ENCODE measurements around the gene OTOF. TPM values are rescaled to one million over a fixed set of nuclear protein-coding genes. Genes with fewer than 3 reads are reported as not detected.

Gene OTOF
- total and polyA plus RNA-seq, 3 experiments from 2014 or later = 1.7 to 2.6 (median 1.7) TPM

DNA sequence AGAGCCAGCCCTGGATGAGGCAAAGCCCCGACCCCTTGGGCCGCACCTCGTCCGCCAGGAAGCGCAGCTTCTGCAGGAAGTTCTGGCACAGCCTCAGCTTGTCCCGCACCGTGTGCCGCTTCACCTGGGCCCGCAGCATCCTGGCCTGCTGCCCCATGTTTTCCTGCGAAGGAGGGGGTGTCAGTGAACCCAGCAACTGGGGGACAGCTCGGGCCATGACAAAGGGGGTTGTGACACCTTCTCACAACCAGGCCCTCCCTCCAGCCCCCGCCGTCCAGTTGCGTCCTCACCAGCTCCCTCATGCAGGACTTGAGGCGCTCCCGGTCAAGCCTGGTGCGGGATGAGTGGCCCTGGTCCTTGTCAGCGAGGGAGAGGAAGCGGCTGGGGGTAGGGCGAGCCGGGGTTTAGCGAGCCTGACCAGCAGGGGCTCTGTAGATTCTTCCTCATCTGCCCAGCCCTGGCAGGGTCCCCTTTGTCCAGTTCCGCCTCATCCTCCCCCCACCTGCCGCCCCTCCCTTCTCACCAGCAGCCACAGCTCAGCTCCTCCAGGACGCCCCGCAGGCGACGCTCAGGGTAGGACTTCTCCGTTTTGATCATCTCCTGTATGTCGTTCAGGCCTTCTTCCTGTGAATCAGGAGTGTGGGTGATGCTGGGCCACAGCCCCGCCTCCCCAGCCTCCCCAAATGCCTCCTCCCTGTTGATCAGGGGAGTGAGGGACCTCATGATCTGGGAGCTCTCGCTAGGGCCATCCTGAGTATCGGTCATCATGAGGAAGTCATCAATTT, 606 bp downstream of the OTOF start:
- no peaks in the 10 kb centered on the region for H3K27me3 Mint-ChIP-seq
- no peaks in the 10 kb centered on the region for H3K9me3 Mint-ChIP-seq
- H3K4me1 ChIP-seq (ENCODE audit: insufficient read depth, low read length) = no peaks in the 10 kb centered on the region
- ChIA-PET POLR2A (no interaction called here), CTCF (no interaction called here)
- no peaks in the 10 kb centered on the region for H3K36me3 ChIP-seq (ENCODE audit: insufficient read depth, low read length)
- peak overlapping the region in 4 of 8 donors; percentile 59 to 89 (median 66) for H3K27ac Mint-ChIP-seq
- H3K36me3 Mint-ChIP-seq = no peaks in the 10 kb centered on the region
- H3K9me3 ChIP-seq (ENCODE audit: low read length) = no peaks in the 10 kb centered on the region
- H3K4me3 Mint-ChIP-seq = peak overlapping the region in 5 of 7 donors; percentile 53 to 76 (median 68)
- H3K27me3 ChIP-seq (ENCODE audit: insufficient read depth, low read length, poor library complexity, severe bottlenecking) = no peaks in the 10 kb centered on the region
- H3K27ac ChIP-seq (ENCODE audit: low read depth, low read length) = no peak overlapping the region
- no peak for DNase-seq
- H3K4me1 Mint-ChIP-seq = peaks cover 3 to 6% (median 4%) of the 10 kb centered on the region in 3 donors
- no peak overlapping the region for H3K4me3 ChIP-seq (ENCODE audit: low read length)

DNA sequence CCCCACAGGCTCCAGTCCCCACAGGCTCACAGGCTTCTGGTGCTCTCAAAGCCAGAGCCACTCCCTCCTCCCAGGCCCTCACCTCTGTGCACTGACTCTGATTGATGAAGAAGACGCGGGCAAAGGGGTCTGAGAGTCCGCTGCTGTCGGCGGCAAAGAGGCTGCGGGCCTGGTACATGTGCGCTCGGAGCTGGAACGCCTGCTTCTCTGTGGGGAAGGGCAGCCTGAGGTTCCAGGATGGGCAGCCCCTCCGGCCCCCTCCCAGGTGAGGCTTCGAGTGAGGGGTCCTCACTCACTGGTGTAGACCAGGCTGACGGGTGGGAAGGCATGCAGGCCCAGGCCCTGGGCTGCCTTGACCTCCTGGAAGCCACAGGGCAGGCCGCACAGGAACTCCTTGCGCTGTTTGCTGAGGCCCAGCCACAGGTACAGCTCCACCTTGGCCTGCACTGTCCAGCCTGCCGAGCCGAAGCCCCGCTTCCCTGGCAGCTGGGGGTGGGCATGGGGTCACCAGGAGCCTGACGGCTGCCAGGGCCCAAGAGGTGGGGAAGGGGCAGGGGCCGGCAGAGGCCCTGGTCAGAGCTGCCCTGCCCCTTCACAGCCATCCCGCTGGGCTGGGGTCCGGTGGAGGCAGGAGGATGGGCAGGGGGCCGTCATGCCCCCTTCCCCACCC, 2.0 kb downstream of the OTOF start:
- CTCF ChIA-PET = no interaction called here
- DNase-seq = no peak
- H3K4me1 ChIP-seq (ENCODE audit: insufficient read depth, low read length) = no peaks in the 10 kb centered on the region
- POLR2A ChIA-PET = no interaction called here
- H3K36me3 Mint-ChIP-seq = no peaks in the 10 kb centered on the region
- H3K27me3 ChIP-seq (ENCODE audit: insufficient read depth, low read length, poor library complexity, severe bottlenecking) = no peaks in the 10 kb centered on the region
- peaks cover 0 to 2% (median 0%) of the 10 kb centered on the region in 5 donors for H3K9me3 Mint-ChIP-seq
- H3K27ac ChIP-seq (ENCODE audit: low read depth, low read length) = no peak overlapping the region
- H3K27me3 Mint-ChIP-seq = no peaks in the 10 kb centered on the region
- H3K9me3 ChIP-seq (ENCODE audit: low read length) = no peaks in the 10 kb centered on the region
- H3K27ac Mint-ChIP-seq = no peak overlapping the region
- peaks cover 3 to 6% (median 4%) of the 10 kb centered on the region in 3 donors for H3K4me1 Mint-ChIP-seq
- H3K4me3 ChIP-seq (ENCODE audit: low read length) = no peak overlapping the region
- H3K36me3 ChIP-seq (ENCODE audit: insufficient read depth, low read length) = no peaks in the 10 kb centered on the region
- H3K4me3 Mint-ChIP-seq = no peak overlapping the region

DNA sequence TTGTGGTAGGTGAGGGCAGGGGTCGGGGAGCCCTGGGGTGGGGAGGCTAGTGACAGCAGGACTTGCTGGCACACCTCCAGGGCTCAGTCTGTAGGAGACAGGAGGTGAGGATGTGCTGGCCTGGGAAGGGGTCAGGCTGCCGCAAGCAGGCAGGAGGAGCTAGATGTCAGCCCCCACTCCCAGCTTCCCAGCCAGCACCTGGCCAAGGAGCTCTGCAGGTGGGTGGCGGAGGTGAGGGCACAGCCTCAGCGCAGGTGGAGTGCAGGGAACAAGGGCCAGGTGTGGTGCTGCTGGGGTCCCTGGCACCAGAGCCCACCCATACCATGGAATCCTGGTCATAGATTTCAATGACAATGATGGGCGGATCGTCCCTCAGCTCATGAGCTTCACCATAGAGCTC, 2.9 kb downstream of the OTOF start:
- ChIA-PET POLR2A (no interaction called here), CTCF (no interaction called here)
- Mint-ChIP-seq H3K36me3 (peaks cover 0 to 3% (median 0%) of the 10 kb centered on the region in 3 donors), H3K27ac (no peak overlapping the region), H3K4me1 (peaks cover 3 to 6% (median 4%) of the 10 kb centered on the region in 3 donors), H3K9me3 (peaks cover 0 to 4% (median 1%) of the 10 kb centered on the region in 5 donors), H3K27me3 (no peaks in the 10 kb centered on the region), H3K4me3 (no peak overlapping the region)
- H3K36me3 ChIP-seq (ENCODE audit: insufficient read depth, low read length) = no peaks in the 10 kb centered on the region
- no peak for DNase-seq
- no peak overlapping the region for H3K4me3 ChIP-seq (ENCODE audit: low read length)
- no peaks in the 10 kb centered on the region for H3K27me3 ChIP-seq (ENCODE audit: insufficient read depth, low read length, poor library complexity, severe bottlenecking)
- no peak overlapping the region for H3K27ac ChIP-seq (ENCODE audit: low read depth, low read length)
- no peaks in the 10 kb centered on the region for H3K4me1 ChIP-seq (ENCODE audit: insufficient read depth, low read length)
- no peaks in the 10 kb centered on the region for H3K9me3 ChIP-seq (ENCODE audit: low read length)

DNA sequence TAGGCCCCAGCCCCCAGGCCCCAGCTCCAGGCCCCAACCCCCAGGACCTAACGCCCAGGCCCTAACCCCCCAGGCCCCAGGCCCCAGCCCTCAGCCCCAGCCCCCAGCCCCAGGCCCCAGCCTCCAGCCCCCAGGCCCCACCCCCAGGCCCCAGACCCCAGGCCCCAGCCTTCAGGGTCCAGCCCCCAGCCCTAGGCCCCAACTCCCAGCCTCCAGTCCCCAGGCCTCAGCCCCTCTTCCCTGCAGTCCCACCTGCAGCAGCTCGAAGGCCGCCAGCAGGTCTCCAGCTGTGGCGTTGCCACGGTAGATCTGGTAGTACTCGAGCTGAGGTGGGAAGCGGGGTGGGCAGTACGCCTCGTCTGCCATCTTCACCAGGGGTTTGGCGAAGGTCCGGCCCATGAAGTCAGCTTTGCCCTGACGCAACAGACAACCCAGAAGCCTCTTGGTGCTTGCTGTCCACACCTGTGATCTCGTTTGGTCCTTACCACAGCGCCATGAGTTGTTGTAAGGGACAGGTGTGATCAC, 3.6 kb downstream of the OTOF start:
- Histone ChIP-seq H3K4me1 (ENCODE audit: insufficient read depth, low read length) (no peaks in the 10 kb centered on the region), H3K36me3 (ENCODE audit: insufficient read depth, low read length) (no peaks in the 10 kb centered on the region), H3K9me3 (ENCODE audit: low read length) (peaks cover 3% of the 10 kb centered on the region), H3K27me3 (ENCODE audit: insufficient read depth, low read length, poor library complexity, severe bottlenecking) (no peaks in the 10 kb centered on the region), H3K4me3 (ENCODE audit: low read length) (no peak overlapping the region), H3K27ac (ENCODE audit: low read depth, low read length) (no peak overlapping the region)
- Mint-ChIP-seq H3K27me3 (no peaks in the 10 kb centered on the region), H3K4me1 (peaks cover 3 to 6% (median 4%) of the 10 kb centered on the region in 3 donors), H3K36me3 (peaks cover 0 to 7% (median 0%) of the 10 kb centered on the region in 3 donors), H3K4me3 (no peak overlapping the region), H3K9me3 (peaks cover 0 to 8% (median 7%) of the 10 kb centered on the region in 5 donors), H3K27ac (no peak overlapping the region)
- no peak for DNase-seq
- ChIA-PET CTCF (no interaction called here), POLR2A (no interaction called here)

DNA sequence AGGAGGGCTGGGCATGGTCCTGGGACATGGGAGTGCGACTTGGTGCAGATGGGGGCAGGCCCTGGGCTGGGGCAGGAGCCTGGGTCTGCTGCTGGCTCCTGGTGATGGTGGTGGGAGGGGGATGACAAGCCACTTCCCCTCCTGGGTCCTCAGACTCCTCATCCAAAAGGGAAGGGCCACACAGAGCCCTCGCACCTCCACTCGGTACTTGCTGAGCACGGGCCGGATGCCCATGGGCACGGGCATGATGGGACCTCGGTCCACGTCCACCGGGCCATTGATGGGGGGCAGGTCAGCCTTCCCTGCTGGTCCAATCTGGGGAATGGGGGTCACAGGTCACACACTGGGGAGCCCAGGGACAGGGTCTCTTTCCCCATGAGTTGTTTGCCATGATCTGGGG, 4.1 kb downstream of the OTOF start:
- Mint-ChIP-seq H3K4me1 (peaks cover 3 to 6% (median 4%) of the 10 kb centered on the region in 3 donors), H3K27me3 (no peaks in the 10 kb centered on the region), H3K9me3 (peaks cover 0 to 11% (median 10%) of the 10 kb centered on the region in 5 donors), H3K36me3 (peaks cover 0 to 9% (median 0%) of the 10 kb centered on the region in 3 donors), H3K27ac (no peak overlapping the region), H3K4me3 (no peak overlapping the region)
- no peaks in the 10 kb centered on the region for H3K4me1 ChIP-seq (ENCODE audit: insufficient read depth, low read length)
- H3K4me3 ChIP-seq (ENCODE audit: low read length) = no peak overlapping the region
- H3K27ac ChIP-seq (ENCODE audit: low read depth, low read length) = no peak overlapping the region
- CTCF ChIA-PET = no interaction called here
- POLR2A ChIA-PET = no interaction called here
- no peaks in the 10 kb centered on the region for H3K36me3 ChIP-seq (ENCODE audit: insufficient read depth, low read length)
- no peaks in the 10 kb centered on the region for H3K27me3 ChIP-seq (ENCODE audit: insufficient read depth, low read length, poor library complexity, severe bottlenecking)
- no peak for DNase-seq
- peaks cover 6% of the 10 kb centered on the region for H3K9me3 ChIP-seq (ENCODE audit: low read length)

DNA sequence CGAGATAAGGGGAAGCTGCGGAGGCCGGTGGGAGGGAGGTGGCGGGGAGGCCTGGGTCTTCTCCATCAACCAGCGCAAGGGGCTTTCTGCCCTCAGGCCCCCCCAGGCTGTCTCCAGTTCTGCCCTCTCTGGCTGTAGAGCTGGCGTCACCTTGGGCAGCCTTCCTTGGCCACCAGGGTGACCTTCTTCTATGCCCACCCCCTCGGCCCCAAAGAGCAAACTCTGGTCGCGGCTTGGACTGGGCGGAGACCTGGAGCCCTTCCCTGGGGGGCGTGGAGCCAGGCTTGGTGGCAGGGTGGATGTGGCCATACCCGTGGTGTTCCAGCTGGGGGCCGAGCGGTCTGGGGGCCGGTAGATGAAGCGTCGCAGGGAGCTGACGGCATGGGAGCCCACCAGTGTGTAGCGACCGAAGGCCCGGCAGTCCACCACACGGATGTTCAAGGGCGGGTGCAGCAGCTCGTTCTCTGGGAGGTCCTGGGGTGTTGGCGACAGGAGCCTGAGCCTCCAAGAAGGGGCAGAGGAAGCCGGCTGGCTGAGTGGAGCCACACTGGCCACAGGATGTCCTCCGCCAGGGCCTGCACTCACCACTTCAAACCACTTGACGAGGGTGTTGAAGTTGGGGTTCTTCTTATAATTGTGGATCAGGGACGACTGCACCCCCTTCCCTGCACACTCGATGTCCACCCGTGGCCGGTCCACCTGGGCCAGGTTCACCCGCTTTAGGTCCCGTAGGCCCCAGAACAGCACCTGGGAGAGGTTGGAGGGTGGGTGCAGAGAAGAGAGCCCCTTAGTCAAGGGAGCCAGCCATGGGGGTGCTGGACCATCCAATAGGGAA, 4.9 kb downstream of the OTOF start:
- Mint-ChIP-seq H3K4me3 (no peak overlapping the region), H3K4me1 (peaks cover 3 to 6% (median 4%) of the 10 kb centered on the region in 3 donors), H3K27me3 (no peaks in the 10 kb centered on the region), H3K36me3 (peaks cover 0 to 12% (median 0%) of the 10 kb centered on the region in 3 donors), H3K9me3 (peaks cover 0 to 13% (median 10%) of the 10 kb centered on the region in 5 donors), H3K27ac (no peak overlapping the region)
- Histone ChIP-seq H3K4me1 (ENCODE audit: insufficient read depth, low read length) (no peaks in the 10 kb centered on the region), H3K27me3 (ENCODE audit: insufficient read depth, low read length, poor library complexity, severe bottlenecking) (no peaks in the 10 kb centered on the region), H3K9me3 (ENCODE audit: low read length) (peaks cover 6% of the 10 kb centered on the region), H3K27ac (ENCODE audit: low read depth, low read length) (no peak overlapping the region), H3K4me3 (ENCODE audit: low read length) (no peak overlapping the region), H3K36me3 (ENCODE audit: insufficient read depth, low read length) (no peaks in the 10 kb centered on the region)
- peak in 1 of 5 donors; percentile 45 for DNase-seq
- ChIA-PET CTCF (no interaction called here), POLR2A (interaction anchor here (0.6 kb wide), 1 partner anchor 281 kb away, joined by 5 read pairs; no protein-coding TSS in a partner anchor)

DNA sequence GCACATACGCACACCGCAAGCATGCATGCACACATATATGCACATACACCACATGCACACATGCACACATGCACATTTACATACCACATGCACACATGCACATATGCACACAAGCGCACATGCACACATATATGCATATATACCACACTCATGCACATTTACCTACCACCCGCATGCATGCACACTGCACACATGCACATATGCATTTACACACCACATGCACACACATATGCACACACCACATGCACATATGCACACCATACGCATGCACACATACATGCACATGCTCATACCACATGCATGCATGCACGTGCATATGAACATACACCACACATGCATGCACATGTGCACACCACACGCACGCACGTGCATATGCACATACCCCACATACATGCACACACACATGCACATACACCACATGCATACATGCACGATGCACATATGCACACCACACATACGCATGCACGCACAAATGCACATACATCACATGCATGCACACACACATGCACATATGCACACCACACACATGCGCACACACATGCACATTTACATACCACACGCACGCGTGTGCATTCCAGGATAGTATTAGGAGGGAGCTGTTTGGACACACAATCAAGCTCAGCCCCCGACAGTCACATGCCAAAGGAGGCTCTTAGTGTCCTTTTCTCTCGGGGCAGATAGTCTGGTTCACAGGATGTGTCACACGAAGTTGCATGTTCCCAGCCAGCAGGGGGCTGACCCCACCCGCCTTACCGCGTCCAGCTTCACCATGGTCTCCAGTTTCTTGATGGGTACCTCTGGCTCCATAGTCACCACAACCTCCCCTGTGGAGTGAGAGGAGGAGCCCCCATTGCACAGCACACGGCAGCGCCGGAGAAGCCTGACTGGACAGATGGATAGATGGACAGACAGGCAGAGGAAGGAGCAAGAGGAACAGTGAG, 5.9 kb downstream of the OTOF start:
- H3K4me3 Mint-ChIP-seq = no peak overlapping the region
- H3K4me1 Mint-ChIP-seq = no peaks in the 10 kb centered on the region
- H3K27me3 Mint-ChIP-seq = no peaks in the 10 kb centered on the region
- H3K27ac ChIP-seq (ENCODE audit: low read depth, low read length) = no peak overlapping the region
- no peak for DNase-seq
- peaks cover 0 to 12% (median 0%) of the 10 kb centered on the region in 3 donors for H3K36me3 Mint-ChIP-seq
- ChIA-PET CTCF (no interaction called here), POLR2A (no interaction called here)
- H3K4me3 ChIP-seq (ENCODE audit: low read length) = no peak overlapping the region
- H3K4me1 ChIP-seq (ENCODE audit: insufficient read depth, low read length) = no peaks in the 10 kb centered on the region
- H3K9me3 Mint-ChIP-seq = peaks cover 0 to 13% (median 10%) of the 10 kb centered on the region in 5 donors
- H3K36me3 ChIP-seq (ENCODE audit: insufficient read depth, low read length) = no peaks in the 10 kb centered on the region
- no peak overlapping the region for H3K27ac Mint-ChIP-seq
- H3K27me3 ChIP-seq (ENCODE audit: insufficient read depth, low read length, poor library complexity, severe bottlenecking) = no peaks in the 10 kb centered on the region
- peaks cover 6% of the 10 kb centered on the region for H3K9me3 ChIP-seq (ENCODE audit: low read length)
